MCF 10A (cell line): ENCODE results near the gene ATG5. TPM values are rescaled to one million over a fixed set of nuclear protein-coding genes. Genes with fewer than 3 reads are reported as not detected.

ENCODE experiments used
- BruUV-seq: library from RNA; stranded (reverse); fragments of 400-500 nt; replicated peaks from 2 replicates; lab custom pipeline; 2021; lab: Mats Ljungman, UMichigan
- CTCF ChIA-PET: fragments of 300-600 bp; sonication (Branson Sonifier 250); formaldehyde crosslinking; extraction: SDS; loops from one replicate; lab custom pipeline; 2021; ENCODE audit warnings: antibody characterized with exemption, inconsistent platforms; lab: Yijun Ruan, JAX
- POLR2A ChIA-PET: fragments of 300-600, 350-650 bp; sonication (Branson Sonifier 250); formaldehyde crosslinking; extraction: SDS; loops from one replicate; lab custom pipeline; 2020; ENCODE audit warnings: antibody characterized with exemption, inconsistent platforms; lab: Yijun Ruan, JAX
- DNase-seq: peaks from one replicate; pipeline ENCODE4 v3.0.0-alpha.2; 2018; ENCODE audit not compliant: unreplicated experiment
- H3K27ac Mint-ChIP-seq: one replicate; pipeline ENCODE4 v1.8.0; 2022; ENCODE audit warnings: mild to moderate bottlenecking, low read depth, mixed read lengths; ENCODE audit not compliant: unreplicated experiment
- H3K27me3 Mint-ChIP-seq: one replicate; pipeline ENCODE4 v1.8.0; 2022; ENCODE audit warnings: mixed read lengths; ENCODE audit not compliant: insufficient read depth, unreplicated experiment
- H3K36me3 Mint-ChIP-seq: one replicate; pipeline ENCODE4 v1.8.0; 2022; ENCODE audit warnings: mild to moderate bottlenecking, moderate library complexity, mixed read lengths; ENCODE audit not compliant: insufficient read depth, unreplicated experiment
- H3K4me1 Mint-ChIP-seq: one replicate; pipeline ENCODE4 v1.8.0; 2022; ENCODE audit warnings: mixed read lengths; ENCODE audit not compliant: insufficient read depth, unreplicated experiment
- H3K4me3 Mint-ChIP-seq: one replicate; pipeline ENCODE4 v1.8.0; 2022; ENCODE audit warnings: mild to moderate bottlenecking, moderate library complexity, mixed read lengths; ENCODE audit not compliant: unreplicated experiment
- H3K9me3 Mint-ChIP-seq: one replicate; pipeline ENCODE4 v1.8.0; 2022; ENCODE audit warnings: mixed read lengths; ENCODE audit not compliant: unreplicated experiment
- intact Hi-C: fragments of 100-400 bp; cut with micrococcal nuclease; formaldehyde crosslinking; loops from 2 replicates; pipeline ENCODE4 v1.14.1; 2022
- total RNA-seq: library from RNA; stranded (reverse); gene quantifications from 2 replicates; pipeline ENCODE4 v1.2.3, GENCODE V29; 2022
- TF ChIP-seq, protein P1 (sequence below): fragments of 200-600 bp; IDR thresholded peaks from one replicate; pipeline ENCODE4 v1.8.0; 2022; ENCODE audit warnings: antibody characterized with exemption, mild to moderate bottlenecking; ENCODE audit not compliant: unreplicated experiment

ATG5 gene
- total RNA-seq, 1 experiment from 2014 or later = 33.3 TPM

DNA sequence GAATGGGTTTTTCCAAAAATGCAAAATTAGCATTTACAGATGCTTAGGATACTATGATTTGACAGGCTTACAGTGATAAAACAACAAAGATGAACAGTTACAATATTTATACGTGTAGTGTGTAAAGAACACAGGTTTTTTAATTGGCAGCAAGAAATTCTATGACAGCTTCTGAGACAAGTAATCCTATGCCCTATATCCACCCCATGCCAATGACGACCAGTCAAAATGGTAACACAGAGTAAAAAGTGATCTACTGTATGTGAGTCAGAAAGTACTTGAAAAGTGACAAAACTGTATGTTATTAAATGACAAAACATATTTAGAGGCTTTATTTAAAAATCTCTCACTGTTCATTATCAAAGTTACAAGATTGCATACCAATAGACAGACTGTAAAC, 139.9 kb downstream of the ATG5 start:
- ChIA-PET POLR2A (no interaction called here), CTCF (no interaction called here)
- Mint-ChIP-seq H3K4me1 (peaks cover 16% of the 10 kb centered on the region), H3K27ac (no peak overlapping the region), H3K4me3 (no peak overlapping the region), H3K9me3 (no peaks in the 10 kb centered on the region), H3K36me3 (peaks cover 6% of the 10 kb centered on the region), H3K27me3 (no peaks in the 10 kb centered on the region)
- no peak for DNase-seq
- intact Hi-C loops = no loop called here
- TF ChIP-seq, protein P1, sequence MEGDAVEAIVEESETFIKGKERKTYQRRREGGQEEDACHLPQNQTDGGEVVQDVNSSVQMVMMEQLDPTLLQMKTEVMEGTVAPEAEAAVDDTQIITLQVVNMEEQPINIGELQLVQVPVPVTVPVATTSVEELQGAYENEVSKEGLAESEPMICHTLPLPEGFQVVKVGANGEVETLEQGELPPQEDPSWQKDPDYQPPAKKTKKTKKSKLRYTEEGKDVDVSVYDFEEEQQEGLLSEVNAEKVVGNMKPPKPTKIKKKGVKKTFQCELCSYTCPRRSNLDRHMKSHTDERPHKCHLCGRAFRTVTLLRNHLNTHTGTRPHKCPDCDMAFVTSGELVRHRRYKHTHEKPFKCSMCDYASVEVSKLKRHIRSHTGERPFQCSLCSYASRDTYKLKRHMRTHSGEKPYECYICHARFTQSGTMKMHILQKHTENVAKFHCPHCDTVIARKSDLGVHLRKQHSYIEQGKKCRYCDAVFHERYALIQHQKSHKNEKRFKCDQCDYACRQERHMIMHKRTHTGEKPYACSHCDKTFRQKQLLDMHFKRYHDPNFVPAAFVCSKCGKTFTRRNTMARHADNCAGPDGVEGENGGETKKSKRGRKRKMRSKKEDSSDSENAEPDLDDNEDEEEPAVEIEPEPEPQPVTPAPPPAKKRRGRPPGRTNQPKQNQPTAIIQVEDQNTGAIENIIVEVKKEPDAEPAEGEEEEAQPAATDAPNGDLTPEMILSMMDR = no peak
- BruUV-seq = no TSS peak

DNA sequence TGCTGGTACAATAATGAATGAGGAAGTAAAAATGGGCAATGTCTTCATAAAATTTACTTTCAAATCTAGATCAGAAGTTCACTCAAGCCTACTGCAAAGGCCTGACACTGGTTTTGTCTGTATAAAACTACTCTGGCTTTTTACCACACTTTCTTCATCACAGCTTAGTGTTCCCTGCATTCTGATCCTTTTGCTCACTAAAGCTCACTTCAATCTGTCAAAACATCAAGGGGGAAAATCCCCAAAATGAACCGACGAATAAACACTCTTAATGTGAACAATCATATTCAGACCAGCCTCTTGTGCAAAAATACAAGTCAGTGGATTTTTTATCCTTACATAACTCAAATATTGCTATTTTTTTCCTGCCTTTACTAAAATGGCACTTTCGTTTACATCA, 140.9 kb downstream of the ATG5 start:
- CTCF ChIA-PET = no interaction called here
- Mint-ChIP-seq H3K27ac (no peak overlapping the region), H3K4me1 (peaks cover 16% of the 10 kb centered on the region), H3K36me3 (peaks cover 6% of the 10 kb centered on the region), H3K27me3 (no peaks in the 10 kb centered on the region), H3K9me3 (no peaks in the 10 kb centered on the region), H3K4me3 (no peak overlapping the region)
- no TSS peak for BruUV-seq
- POLR2A ChIA-PET = no interaction called here
- intact Hi-C loops = no loop called here
- DNase-seq = no peak
- TF ChIP-seq, protein P1 = no peak

DNA sequence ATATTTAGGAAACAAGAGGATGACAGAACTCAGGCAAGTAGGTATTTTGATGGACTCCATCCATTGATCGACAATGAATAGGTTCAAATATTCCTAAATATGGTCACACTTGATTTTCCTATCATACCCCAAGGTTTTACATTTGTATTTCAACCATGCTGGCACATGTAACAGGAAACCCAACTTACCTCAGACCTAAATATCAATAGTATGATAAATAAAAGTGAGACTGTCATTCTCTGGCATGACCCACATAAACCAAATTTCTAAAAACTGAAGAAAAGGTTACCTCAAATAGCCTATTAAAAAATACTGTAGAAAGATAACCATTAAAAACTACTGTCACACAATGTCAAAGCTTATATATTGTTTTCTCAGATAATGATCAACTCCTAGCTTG, 142.1 kb downstream of the ATG5 start:
- intact Hi-C loops = no loop called here
- ChIA-PET CTCF (interaction anchor here (0.7 to 2.4 kb wide), 3 partner anchors 9 to 630 kb away, joined by 3 to 7 read pairs (median 3); no protein-coding TSS in a partner anchor), POLR2A (interaction anchor here (3.1 kb wide), 1 partner anchor 10 kb away, joined by 28 read pairs; no protein-coding TSS in a partner anchor)
- no peak for DNase-seq
- Mint-ChIP-seq H3K9me3 (no peaks in the 10 kb centered on the region), H3K36me3 (peaks cover 13% of the 10 kb centered on the region), H3K27ac (no peak overlapping the region), H3K4me1 (peaks cover 16% of the 10 kb centered on the region), H3K27me3 (no peaks in the 10 kb centered on the region), H3K4me3 (no peak overlapping the region)
- TF ChIP-seq, protein P1 = no peak
- BruUV-seq = no TSS peak

GRCh38 chr6:106182455-106182854, 143.1 kb downstream of the ATG5 start:
- Mint-ChIP-seq H3K9me3 (no peaks in the 10 kb centered on the region), H3K27ac (peak overlapping the region; percentile 66), H3K4me1 (peaks cover 16% of the 10 kb centered on the region), H3K27me3 (no peaks in the 10 kb centered on the region), H3K4me3 (no peak overlapping the region), H3K36me3 (peaks cover 13% of the 10 kb centered on the region)
- CTCF ChIA-PET = interaction anchor here (0.6 to 2.4 kb wide), 5 partner anchors 10 to 120 kb away, joined by 3 to 7 read pairs (median 3); no protein-coding TSS in a partner anchor
- no peak for DNase-seq
- TF ChIP-seq, protein P1 = no peak
- no TSS peak for BruUV-seq
- intact Hi-C loops = no loop called here
- POLR2A ChIA-PET = interaction anchor here (0.5 to 3.1 kb wide), 3 partner anchors 11 to 54 kb away, joined by 3 to 28 read pairs (median 3); no protein-coding TSS in a partner anchor
